ENCODE measurements around the gene MSANTD7. TPM values are rescaled to one million over a fixed set of nuclear protein-coding genes. Genes with fewer than 3 reads are reported as not detected.

Gene MSANTD7
- polyA plus RNA-seq, 1 donor: 10.8 TPM

DNA sequence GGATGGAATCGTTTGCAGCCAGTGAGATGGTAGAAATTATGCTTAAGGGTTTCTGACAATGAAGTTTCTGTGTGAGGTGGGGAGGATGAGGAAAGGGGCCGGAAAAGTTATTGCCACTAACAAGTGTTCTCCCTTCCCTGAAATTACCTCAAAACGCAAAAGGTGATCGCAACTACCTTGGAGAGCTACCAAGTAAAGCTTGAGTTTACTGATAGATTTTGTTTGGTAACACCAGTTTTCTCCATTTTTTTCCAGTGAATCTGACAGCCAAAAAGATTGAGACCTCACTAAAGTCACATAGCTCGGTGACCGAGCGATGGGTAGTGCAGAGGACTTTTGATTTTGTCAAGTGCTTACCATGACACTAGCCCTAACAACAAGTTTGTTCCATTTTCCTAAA, 42.1 kb downstream of the MSANTD7 start:
- no peak for DNase-seq (ENCODE audit: low read depth)

DNA sequence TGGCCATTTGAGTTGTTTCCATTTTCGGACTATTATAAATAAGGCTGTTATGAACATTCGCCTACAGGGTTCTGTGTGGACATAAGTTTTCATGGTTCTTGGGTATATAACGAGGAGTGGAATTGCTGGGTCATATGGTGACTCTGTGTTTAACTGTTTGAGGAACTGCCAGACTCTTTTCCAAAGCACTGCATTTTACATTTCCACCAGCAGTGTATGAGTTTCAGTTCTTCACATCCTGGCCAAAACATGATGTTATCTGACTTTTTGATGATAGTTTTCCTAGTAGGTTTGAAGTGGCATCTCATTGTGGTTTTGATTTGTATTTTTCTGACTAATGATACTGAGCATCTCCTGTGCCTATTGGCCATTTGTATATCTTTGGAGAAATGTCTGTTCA, 46.0 kb downstream of the MSANTD7 start:
- no peak for DNase-seq (ENCODE audit: low read depth)

Other genes with a start within 250 kb of the MSANTD7 start
- 17.7 TPM for gene FAM107B, start 63.4 kb upstream of the MSANTD7 start, polyA plus RNA-seq (ENCODE audit: insufficient read length)
- 3.5 TPM for gene CDNF, start 269 bp upstream of the MSANTD7 start, polyA plus RNA-seq (ENCODE audit: insufficient read length)
- gene HSPA14, start within 50 bp of the MSANTD7 start, polyA plus RNA-seq (ENCODE audit: insufficient read length): 14.5 TPM
- 11.6 TPM for gene SUV39H2, start 40.6 kb downstream of the MSANTD7 start, polyA plus RNA-seq (ENCODE audit: insufficient read length)
- gene DCLRE1C, start 115.8 kb downstream of the MSANTD7 start, polyA plus RNA-seq (ENCODE audit: insufficient read length): 9.8 TPM
- 0.91 TPM for gene MEIG1, start 121.1 kb downstream of the MSANTD7 start, polyA plus RNA-seq (ENCODE audit: insufficient read length)
- 0.08 TPM for gene OLAH, start 205.6 kb downstream of the MSANTD7 start, polyA plus RNA-seq (ENCODE audit: insufficient read length)

Measured in forelimb muscle (tissue), 1 donor.